HEK293 (cell line): Measurements from ENCODE around the gene TMEM127.

Experiments used
- CTCF ChIA-PET: fragments of 350-600 bp; formaldehyde crosslinking; extraction: SDS; loops from one replicate; lab custom pipeline; 2021; ENCODE audit warnings: antibody characterized with exemption; lab: Yijun Ruan, JAX
- POLR2A ChIA-PET: fragments of 300-600 bp; formaldehyde crosslinking; extraction: SDS; loops from one replicate; lab custom pipeline; 2020; ENCODE audit warnings: antibody characterized with exemption, inconsistent platforms; lab: Yijun Ruan, JAX
- H3K27ac ChIP-seq: fragments of 200-500 bp; sonication (Bioruptor generic); 2 replicates; pipeline ENCODE4 v1.5.1; 2014; ENCODE audit warnings: low read depth, low read length, control low read depth, inconsistent platforms; ENCODE audit errors: extremely low read depth
- H3K36me3 ChIP-seq, 2 experiments: fragments of 200-500 bp in 1 of 2; sonication (Bioruptor generic) in 1 of 2; 1 replicate in 1 of 2; 2 replicates in 1 of 2; pipeline ENCODE4 v1.5.1; 2014 to 2017; ENCODE audit warnings: inconsistent platforms in 2 of 2, low read length in 2 of 2; ENCODE audit not compliant: control insufficient read depth in 2 of 2, insufficient read depth in 1 of 2
- H3K4me1 ChIP-seq: fragments of 200-500 bp; sonication (Bioruptor generic); 2 replicates; pipeline ENCODE4 v1.5.1; 2014; ENCODE audit warnings: mild to moderate bottlenecking, low read length, inconsistent platforms; ENCODE audit not compliant: control insufficient read depth, insufficient read depth
- H3K4me3 ChIP-seq: 2 replicates; pipeline ENCODE4 v1.5.1; 2011; ENCODE audit warnings: low read depth, mild to moderate bottlenecking, control low read depth, low read length, moderate library complexity
- H3K9me3 ChIP-seq: fragments of 200-500 bp; sonication (Bioruptor generic); 2 replicates; pipeline ENCODE4 v1.5.1; 2014; ENCODE audit warnings: low read depth, low read length, inconsistent platforms; ENCODE audit not compliant: control insufficient read depth, insufficient read depth
- BCL11B ChIP-seq: fragments of 450-650 bp; formaldehyde crosslinking; IDR thresholded peaks from 2 replicates; pipeline ENCODE4 v1.5.1; 2016; ENCODE audit warnings: low read depth, missing biosample characterization, missing genetic modification characterization
- KLF1 ChIP-seq: fragments of 450-650 bp; formaldehyde crosslinking; IDR thresholded peaks from 2 replicates; pipeline ENCODE4 v1.5.1; 2016; ENCODE audit warnings: missing biosample characterization, missing genetic modification characterization
- KLF17 ChIP-seq: fragments of 450-650 bp; formaldehyde crosslinking; IDR thresholded peaks from 2 replicates; pipeline ENCODE4 v1.5.1; 2016; ENCODE audit warnings: missing biosample characterization, missing genetic modification characterization
- KLF9 ChIP-seq: fragments of 450-650 bp; formaldehyde crosslinking; IDR thresholded peaks from 2 replicates; pipeline ENCODE4 v1.5.1; 2016; ENCODE audit warnings: missing biosample characterization, missing genetic modification characterization, low read depth
- PRDM4 ChIP-seq: fragments of 450-650 bp; formaldehyde crosslinking; IDR thresholded peaks from 2 replicates; pipeline ENCODE4 v1.5.1; 2017; ENCODE audit warnings: missing biosample characterization, missing genetic modification characterization
- RBAK ChIP-seq: fragments of 450-650 bp; formaldehyde crosslinking; IDR thresholded peaks from 2 replicates; pipeline ENCODE4 v1.5.1; 2016; ENCODE audit warnings: missing biosample characterization, missing genetic modification characterization
- SETDB1 ChIP-seq: IDR thresholded peaks from one replicate; pipeline ENCODE4 v1.6.1; 2017; ENCODE audit warnings: mild to moderate bottlenecking, low read length, moderate library complexity, mixed read lengths; ENCODE audit not compliant: insufficient read length
- ZBTB17 ChIP-seq: fragments of 450-650 bp; formaldehyde crosslinking; IDR thresholded peaks from 2 replicates; pipeline ENCODE4 v1.5.1; 2016; ENCODE audit warnings: missing biosample characterization, missing genetic modification characterization
- ZBTB49 ChIP-seq: fragments of 450-650 bp; formaldehyde crosslinking; IDR thresholded peaks from 2 replicates; pipeline ENCODE4 v1.5.1; 2016; ENCODE audit warnings: missing biosample characterization, missing genetic modification characterization, low read depth
- ZEB2 ChIP-seq: fragments of 450-650 bp; formaldehyde crosslinking; IDR thresholded peaks from 2 replicates; pipeline ENCODE4 v1.5.1; 2016; ENCODE audit warnings: missing biosample characterization, missing genetic modification characterization
- ZFP41 ChIP-seq: fragments of 450-650 bp; formaldehyde crosslinking; IDR thresholded peaks from 2 replicates; pipeline ENCODE4 v1.5.1; 2016; ENCODE audit warnings: missing biosample characterization, missing genetic modification characterization, borderline replicate concordance
- ZNF140 ChIP-seq: fragments of 450-650 bp; formaldehyde crosslinking; IDR thresholded peaks from 2 replicates; pipeline ENCODE4 v1.5.1; 2016; ENCODE audit warnings: missing biosample characterization, missing genetic modification characterization
- ZNF433 ChIP-seq: fragments of 450-650 bp; formaldehyde crosslinking; IDR thresholded peaks from 2 replicates; pipeline ENCODE4 v1.5.1; 2016; ENCODE audit warnings: missing biosample characterization, missing genetic modification characterization, low read depth
- ZNF514 ChIP-seq: fragments of 450-650 bp; formaldehyde crosslinking; IDR thresholded peaks from 2 replicates; pipeline ENCODE4 v1.5.1; 2016; ENCODE audit warnings: missing biosample characterization, missing genetic modification characterization
- ZNF654 ChIP-seq: fragments of 450-650 bp; formaldehyde crosslinking; IDR thresholded peaks from 2 replicates; pipeline ENCODE4 v1.5.1; 2016; ENCODE audit warnings: low read depth, missing biosample characterization, missing genetic modification characterization
- ZSCAN16 ChIP-seq: fragments of 450-650 bp; formaldehyde crosslinking; IDR thresholded peaks from 2 replicates; pipeline ENCODE4 v1.5.1; 2016; ENCODE audit warnings: missing biosample characterization, missing genetic modification characterization

The TMEM127 gene

GRCh38 chr2:96245609-96246390 lies 20.0 kb downstream of the TMEM127 start:
- H3K4me3 ChIP-seq: no peak overlapping the region
- CTCF ChIA-PET: interaction anchor here (0.5 to 1.6 kb wide), 3 partner anchors 72 to 143 kb away, joined by 3 to 5 read pairs (median 4); no protein-coding TSS in a partner anchor
- no peak overlapping the region for H3K27ac ChIP-seq
- TF ChIP-seq PRDM4 (tag by site-specific recombination) (no peak), ZSCAN16 (no peak), KLF17 (tag by site-specific recombination) (no peak), KLF1 (no peak), RBAK (tag by site-specific recombination) (no peak), ZNF514 (no peak), ZEB2 (no peak), SETDB1 (peak; percentile 22), ZNF140 (no peak), ZBTB49 (no peak), ZBTB17 (tag by site-specific recombination) (0 out of 2 replicates have a peak, but pooled peaks have one; percentile 21)
- H3K36me3 ChIP-seq: peaks cover 0 to 5% of the 10 kb centered on the region in 2 experiments; a peak in 1 of 3 replicates
- POLR2A ChIA-PET: no interaction called here
- no peaks in the 10 kb centered on the region for H3K4me1 ChIP-seq
- no peaks in the 10 kb centered on the region for H3K9me3 ChIP-seq

- no peaks in the 10 kb centered on the region for H3K9me3 ChIP-seq
- POLR2A ChIA-PET: no interaction called here
- no peaks in the 10 kb centered on the region; the same call in 1 of the 2 replicates for H3K4me1 ChIP-seq
- no peaks in the 10 kb centered on the region for H3K36me3 ChIP-seq
- no peak overlapping the region for H3K27ac ChIP-seq
- TF ChIP-seq BCL11B (tag by site-specific recombination) (no peak), ZFP41 (no peak), KLF1 (no peak), ZNF433 (no peak), ZNF654 (no peak), KLF9 (no peak)
- H3K4me3 ChIP-seq: no peak overlapping the region
- CTCF ChIA-PET: interaction anchor here (0.7 to 1.0 kb wide), 2 partner anchors 17 to 181 kb away, joined by 3 to 4 read pairs; no protein-coding TSS in a partner anchor
Measured at GRCh38 chr2:96243843-96244242, 22.0 kb downstream of the TMEM127 start.
